ENCODE measurements around the gene GRAMD1B.
"Not testable (repeated sequence)": the region's sequence is repeated elsewhere in the genome, so short reads cannot be mapped to it uniquely, and the experiment has no call there.

Gene GRAMD1B

GRCh38 chr11:123564221-123564620, 134.2 kb downstream of the GRAMD1B start:
- TF ChIP-seq, protein P1, sequence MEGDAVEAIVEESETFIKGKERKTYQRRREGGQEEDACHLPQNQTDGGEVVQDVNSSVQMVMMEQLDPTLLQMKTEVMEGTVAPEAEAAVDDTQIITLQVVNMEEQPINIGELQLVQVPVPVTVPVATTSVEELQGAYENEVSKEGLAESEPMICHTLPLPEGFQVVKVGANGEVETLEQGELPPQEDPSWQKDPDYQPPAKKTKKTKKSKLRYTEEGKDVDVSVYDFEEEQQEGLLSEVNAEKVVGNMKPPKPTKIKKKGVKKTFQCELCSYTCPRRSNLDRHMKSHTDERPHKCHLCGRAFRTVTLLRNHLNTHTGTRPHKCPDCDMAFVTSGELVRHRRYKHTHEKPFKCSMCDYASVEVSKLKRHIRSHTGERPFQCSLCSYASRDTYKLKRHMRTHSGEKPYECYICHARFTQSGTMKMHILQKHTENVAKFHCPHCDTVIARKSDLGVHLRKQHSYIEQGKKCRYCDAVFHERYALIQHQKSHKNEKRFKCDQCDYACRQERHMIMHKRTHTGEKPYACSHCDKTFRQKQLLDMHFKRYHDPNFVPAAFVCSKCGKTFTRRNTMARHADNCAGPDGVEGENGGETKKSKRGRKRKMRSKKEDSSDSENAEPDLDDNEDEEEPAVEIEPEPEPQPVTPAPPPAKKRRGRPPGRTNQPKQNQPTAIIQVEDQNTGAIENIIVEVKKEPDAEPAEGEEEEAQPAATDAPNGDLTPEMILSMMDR (IDR thresholded peaks at IDR 0.05; ENCODE audit: low read depth, low read length) = no peak
- no peak overlapping the region for H3K4me3 ChIP-seq (ENCODE audit: low read depth, low read length)
- in situ Hi-C loops (cut with HindIII; ENCODE audit: low sequenced_read_pairs) = no loop called here
- DNase-seq (ENCODE audit: low read depth, low spot score) = no peak

DNA sequence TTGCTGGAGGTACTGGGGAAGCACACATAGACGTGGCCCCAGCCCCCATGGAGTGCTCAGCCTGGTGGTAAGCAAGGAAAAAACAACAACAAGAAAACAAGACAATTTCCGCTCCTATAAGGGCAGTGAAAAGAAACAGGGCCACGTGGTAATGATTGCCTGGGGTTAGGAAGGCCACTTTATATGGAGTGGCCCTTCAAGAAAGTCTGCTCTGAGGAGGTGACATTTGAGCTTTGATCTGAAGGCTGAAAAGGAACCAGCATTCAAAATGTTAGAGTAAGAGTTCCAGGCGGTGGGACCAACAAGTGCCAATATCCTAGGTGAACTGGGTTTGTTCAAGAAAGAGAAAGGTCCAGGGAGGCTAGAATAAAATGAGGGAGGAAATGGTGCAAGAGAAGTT, 136.8 kb downstream of the GRAMD1B start:
- TF ChIP-seq, protein P1 (IDR thresholded peaks at IDR 0.05; ENCODE audit: low read depth, low read length) = no peak
- no peak overlapping the region for H3K4me3 ChIP-seq (ENCODE audit: low read depth, low read length)
- no peak for DNase-seq (ENCODE audit: low read depth, low spot score)
- in situ Hi-C loops (cut with HindIII; ENCODE audit: low sequenced_read_pairs) = no loop called here

DNA sequence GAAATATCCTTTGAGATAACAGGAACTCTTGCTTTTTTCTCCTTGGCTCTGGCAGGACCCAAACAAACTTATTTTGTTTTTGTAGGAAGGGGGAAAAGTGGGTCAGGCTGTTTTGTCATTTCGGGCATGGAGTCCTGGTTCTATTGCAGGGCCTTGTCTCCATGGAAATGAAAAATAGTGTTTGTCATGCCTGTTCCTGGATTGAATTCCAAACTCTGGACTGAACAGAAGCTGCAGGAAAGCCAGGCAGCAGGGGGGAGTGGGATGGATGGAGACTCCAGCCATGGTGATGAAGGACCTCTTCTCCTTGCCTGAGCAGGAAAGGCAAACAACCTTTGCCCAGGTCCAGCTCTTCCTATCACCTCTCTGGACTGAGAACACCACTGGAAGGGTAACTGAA, 137.4 kb downstream of the GRAMD1B start:
- no peak overlapping the region for H3K4me3 ChIP-seq (ENCODE audit: low read depth, low read length)
- in situ Hi-C loops (cut with HindIII; ENCODE audit: low sequenced_read_pairs) = no loop called here
- TF ChIP-seq, protein P1 (IDR thresholded peaks at IDR 0.05; ENCODE audit: low read depth, low read length) = no peak
- DNase-seq (ENCODE audit: low read depth, low spot score) = no peak

DNA sequence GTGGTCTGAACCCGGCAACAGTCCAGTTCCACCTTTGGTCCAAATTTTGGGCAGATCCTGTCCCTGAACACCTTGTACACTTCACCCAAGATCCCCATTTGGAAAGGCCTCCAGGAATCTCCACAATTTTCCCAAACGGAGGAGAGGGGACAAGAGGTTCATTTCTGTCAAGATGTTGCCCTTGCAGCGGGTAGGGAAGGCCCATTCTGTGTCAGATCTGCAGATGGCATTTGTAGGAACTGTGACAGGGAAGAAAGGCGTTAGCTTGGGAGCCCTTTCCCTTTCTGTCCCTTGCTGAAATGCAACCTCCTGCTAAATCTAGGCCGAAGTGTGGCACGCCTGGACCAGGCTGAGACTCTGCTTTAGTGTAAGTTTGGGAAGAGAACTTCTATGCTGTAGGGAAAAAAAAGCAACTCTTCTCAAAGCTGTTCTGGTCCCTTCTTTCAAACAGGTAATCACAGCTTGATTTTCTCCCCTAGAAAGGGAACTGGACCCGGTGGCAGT, 138.3 kb downstream of the GRAMD1B start:
- TF ChIP-seq, protein P1 (IDR thresholded peaks at IDR 0.05; ENCODE audit: low read depth, low read length) = no peak
- in situ Hi-C loops (cut with HindIII; ENCODE audit: low sequenced_read_pairs) = no loop called here

GRCh38 chr11:123569393-123569792, 139.3 kb downstream of the GRAMD1B start:
- TF ChIP-seq, protein P1 (IDR thresholded peaks at IDR 0.05; ENCODE audit: low read depth, low read length) = no peak
- in situ Hi-C loops (cut with HindIII; ENCODE audit: low sequenced_read_pairs) = no loop called here
- DNase-seq (ENCODE audit: low read depth, low spot score) = no peak
- H3K4me3 ChIP-seq (ENCODE audit: low read depth, low read length) = no peak overlapping the region

More for the DNA sequence above, 138.3 kb downstream of the GRAMD1B start:
- no peak for DNase-seq (ENCODE audit: low read depth, low spot score)
- no peak overlapping the region for H3K4me3 ChIP-seq (ENCODE audit: low read depth, low read length)

DNA sequence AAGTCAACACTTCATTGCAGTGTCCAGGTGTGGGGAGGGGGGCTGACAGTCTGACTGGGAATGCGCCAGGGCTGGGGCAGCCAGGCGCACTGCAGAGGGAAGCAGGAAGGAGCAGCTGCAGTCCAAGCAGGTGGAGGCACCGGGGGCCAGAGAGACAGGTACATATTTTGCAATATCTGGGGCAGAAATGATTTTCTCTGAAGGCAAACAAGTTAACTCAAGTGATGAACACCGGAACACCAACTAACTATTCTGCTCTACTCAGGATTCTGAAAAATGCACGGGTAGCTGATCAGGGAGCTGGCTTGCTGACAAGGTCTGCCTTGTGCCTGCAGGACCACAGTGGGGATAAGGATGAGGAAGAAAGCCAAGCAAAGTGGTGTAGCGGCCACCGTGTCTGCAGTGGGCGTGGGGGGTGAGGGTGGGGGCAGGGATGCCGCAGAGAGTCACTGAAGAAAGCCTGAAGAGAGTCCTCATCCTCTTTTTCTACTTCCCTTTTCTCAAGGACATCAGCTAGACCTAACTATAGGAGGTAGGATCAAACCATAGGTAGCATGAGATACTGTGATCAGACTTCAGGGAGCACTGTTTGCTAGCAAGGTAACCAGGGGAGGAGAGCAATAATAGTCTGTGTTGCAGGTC, 141.0 kb downstream of the GRAMD1B start:
- DNase-seq (ENCODE audit: low read depth, low spot score) = no peak
- in situ Hi-C loops (cut with HindIII; ENCODE audit: low sequenced_read_pairs) = no loop called here
- no peak overlapping the region for H3K4me3 ChIP-seq (ENCODE audit: low read depth, low read length)
- TF ChIP-seq, protein P1 (IDR thresholded peaks at IDR 0.05; ENCODE audit: low read depth, low read length) = no peak

DNA sequence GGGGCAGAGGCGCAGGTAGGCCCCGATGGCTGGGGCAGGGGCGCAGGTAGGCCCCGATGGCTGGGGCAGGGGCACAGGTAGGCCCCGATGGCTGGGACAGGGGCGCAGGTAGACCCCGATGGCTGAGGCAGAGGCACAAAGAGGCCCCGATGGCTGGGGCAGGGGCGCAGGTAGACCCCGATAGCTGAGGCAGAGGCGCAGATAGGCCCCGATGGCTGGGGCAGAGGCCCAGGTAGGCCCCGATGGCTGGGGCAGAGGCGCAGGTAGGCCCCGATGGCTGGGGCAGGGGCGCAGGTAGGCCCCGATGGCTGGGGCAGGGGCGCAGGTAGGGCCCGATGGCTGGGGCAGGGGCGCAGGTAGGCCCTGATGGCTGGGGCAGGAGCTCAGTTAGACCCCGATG, 142.7 kb downstream of the GRAMD1B start:
- in situ Hi-C loops (cut with HindIII; ENCODE audit: low sequenced_read_pairs); DNase-seq (ENCODE audit: low read depth, low spot score); H3K4me3 ChIP-seq (ENCODE audit: low read depth, low read length): not testable (repeated sequence)
